ENCODE measurements around the gene PPP1R8. TPM values are rescaled to one million over a fixed set of nuclear protein-coding genes. Genes with fewer than 3 reads are reported as not detected.

Gene PPP1R8
- total and polyA plus RNA-seq, 12 donors = 16.9 to 63.5 (median 30.4) TPM

- H3K27me3 ChIP-seq = no peaks in the 10 kb centered on the region
- H3K36me3 ChIP-seq (replicated peaks in 1 of 2) = peaks cover 0 to 41% of the 10 kb centered on the region in 2 donors
- intact Hi-C loops (cut with DNase I) = no loop called here
- TF ChIP-seq POLR2A (IDR thresholded peaks at IDR 0.05) = no peak
- WGBS, 4 donors = 89 to 97% (median 93%) methylated on average over 6 of the region's 6 CpGs
- H3K4me1 ChIP-seq (replicated peaks in 1 of 2) = peaks cover 0 to 2% of the 10 kb centered on the region in 2 donors
- no peak overlapping the region for H3K27ac ChIP-seq
- H3K9me3 ChIP-seq (replicated peaks in 1 of 3) = no peaks in the 10 kb centered on the region
- no peak for DNase-seq
- no peak overlapping the region for H3K4me3 ChIP-seq
These were observed 18.7 kb upstream of the PPP1R8 start for GRCh38 chr1:27811741-27812500.

- no peak for TF ChIP-seq POLR2A (IDR thresholded peaks at IDR 0.05)
- no peak for TF ChIP-seq CTCF (IDR thresholded peaks at IDR 0.05)
- 72 to 84% (median 80%) methylated on average over 2 of the region's 2 CpGs for WGBS, 4 donors
These were observed 13.5 kb upstream of the PPP1R8 start for GRCh38 chr1:27816921-27817630.

GRCh38 chr1:27821761-27822315 is 8.7 kb upstream of the PPP1R8 start:
- peaks cover 0 to 46% of the 10 kb centered on the region in 2 donors for H3K36me3 ChIP-seq (replicated peaks in 1 of 2)

More at GRCh38 chr1:27816921-27817630, 13.5 kb upstream of the PPP1R8 start:
- peak overlapping the region in 3 of 5 donors; percentile 51 to 63 (median 55) for H3K27ac ChIP-seq
- H3K4me1 ChIP-seq (replicated peaks in 1 of 2) = peaks cover 0 to 4% of the 10 kb centered on the region in 2 donors
- H3K36me3 ChIP-seq (replicated peaks in 1 of 2) = peaks cover 0 to 71% of the 10 kb centered on the region in 2 donors
- no peak overlapping the region for H3K4me3 ChIP-seq
- H3K9me3 ChIP-seq (replicated peaks in 1 of 3) = no peaks in the 10 kb centered on the region
- no peaks in the 10 kb centered on the region for H3K27me3 ChIP-seq
- peak in 4 of 7 donors; percentile 9 to 59 (median 21) for DNase-seq
- intact Hi-C loops (cut with DNase I) = no loop called here

GRCh38 chr1:27823784-27824183 is 6.8 kb upstream of the PPP1R8 start:
- Histone ChIP-seq H3K4me1 (replicated peaks in 1 of 2) (peaks cover 0 to 5% of the 10 kb centered on the region in 2 donors), H3K4me3 (no peak overlapping the region), H3K27ac (no peak overlapping the region), H3K36me3 (replicated peaks in 1 of 2) (peaks cover 0 to 27% of the 10 kb centered on the region in 2 donors), H3K9me3 (replicated peaks in 1 of 3) (no peaks in the 10 kb centered on the region), H3K27me3 (no peaks in the 10 kb centered on the region)
- DNase-seq = no peak
- intact Hi-C loops (cut with DNase I) = loop anchor here in 1 of 2 donors (10.0 kb wide), 1 partner anchor 149 kb away; the partner anchor contains the start of gene IFI6
- no peak for TF ChIP-seq CTCF (IDR thresholded peaks at IDR 0.05)
- no peak for TF ChIP-seq POLR2A (IDR thresholded peaks at IDR 0.05)
- WGBS, 4 donors = 95 to 100% (median 97%) methylated on average over 4 of the region's 4 CpGs

More at GRCh38 chr1:27821761-27822315, 8.7 kb upstream of the PPP1R8 start:
- TF ChIP-seq CTCF (IDR thresholded peaks at IDR 0.05) = no peak
- no peak for TF ChIP-seq POLR2A (IDR thresholded peaks at IDR 0.05)
- no peak overlapping the region for H3K4me3 ChIP-seq
- DNase-seq = no peak
- H3K27ac ChIP-seq = no peak overlapping the region
- H3K9me3 ChIP-seq (replicated peaks in 1 of 3) = no peaks in the 10 kb centered on the region
- intact Hi-C loops (cut with DNase I) = loop anchor here in 1 of 2 donors (10.0 kb wide), 1 partner anchor 147 kb away; the partner anchor contains the start of gene IFI6
- whole genome bisulfite sequencing, 4 donors = 85 to 89% (median 87%) methylated on average over 8 of the region's 8 CpGs
- H3K4me1 ChIP-seq (replicated peaks in 1 of 2) = peaks cover 3 to 5% of the 10 kb centered on the region in 2 donors
- no peaks in the 10 kb centered on the region for H3K27me3 ChIP-seq

All from adrenal gland (tissue), 12 donors.